Fibroblast of pulmonary artery (primary cell): Measurements from ENCODE around the gene HRH1.

Source experiments
- DNase-seq: peaks from one replicate; pipeline ENCODE4 v3.0.0-alpha.2; 2010; ENCODE audit warnings: low read depth
- H3K4me3 ChIP-seq: replicated peaks from 2 replicates; pipeline ENCODE4 v1.5.1; 2011; ENCODE audit warnings: low read depth, mild to moderate bottlenecking, control low read depth, low read length, moderate library complexity
- CTCF ChIP-seq: IDR thresholded peaks from 2 replicates; pipeline ENCODE4 v1.5.1; 2011; ENCODE audit warnings: mild to moderate bottlenecking, control low read depth, low read length, inconsistent platforms; ENCODE audit errors: missing control alignments

HRH1 gene

GRCh38 chr3:11136116-11136515 is 18.2 kb upstream of the HRH1 start:
- H3K4me3 ChIP-seq = no peak overlapping the region
- no peak for TF ChIP-seq CTCF
- DNase-seq = peak; percentile 46

GRCh38 chr3:11136830-11137626 is 17.3 kb upstream of the HRH1 start:
- peak; percentile 100 for DNase-seq
- H3K4me3 ChIP-seq = peak overlapping the region; percentile 61

GRCh38 chr3:11137627-11137959 is 16.7 kb upstream of the HRH1 start:
- no peak for TF ChIP-seq CTCF
- H3K4me3 ChIP-seq = peak overlapping the region; percentile 61
- DNase-seq = no peak

More at GRCh38 chr3:11136830-11137626, 17.3 kb upstream of the HRH1 start:
- TF ChIP-seq CTCF = no peak

GRCh38 chr3:11138371-11138770 is 15.9 kb upstream of the HRH1 start:
- TF ChIP-seq CTCF = no peak
- H3K4me3 ChIP-seq = no peak overlapping the region
- DNase-seq = no peak

GRCh38 chr3:11140030-11140712 is 14.1 kb upstream of the HRH1 start:
- H3K4me3 ChIP-seq = no peak overlapping the region
- DNase-seq = peak; percentile 20
- TF ChIP-seq CTCF = no peak

GRCh38 chr3:11140713-11141104 is 13.6 kb upstream of the HRH1 start:
- no peak overlapping the region for H3K4me3 ChIP-seq
- TF ChIP-seq CTCF = no peak
- DNase-seq = no peak
